ENCODE data around the gene GSTT4.
"Not testable (repeated sequence)": the region's sequence is repeated elsewhere in the genome, so short reads cannot be mapped to it uniquely, and the experiment has no call there.

GSTT4 gene

DNA sequence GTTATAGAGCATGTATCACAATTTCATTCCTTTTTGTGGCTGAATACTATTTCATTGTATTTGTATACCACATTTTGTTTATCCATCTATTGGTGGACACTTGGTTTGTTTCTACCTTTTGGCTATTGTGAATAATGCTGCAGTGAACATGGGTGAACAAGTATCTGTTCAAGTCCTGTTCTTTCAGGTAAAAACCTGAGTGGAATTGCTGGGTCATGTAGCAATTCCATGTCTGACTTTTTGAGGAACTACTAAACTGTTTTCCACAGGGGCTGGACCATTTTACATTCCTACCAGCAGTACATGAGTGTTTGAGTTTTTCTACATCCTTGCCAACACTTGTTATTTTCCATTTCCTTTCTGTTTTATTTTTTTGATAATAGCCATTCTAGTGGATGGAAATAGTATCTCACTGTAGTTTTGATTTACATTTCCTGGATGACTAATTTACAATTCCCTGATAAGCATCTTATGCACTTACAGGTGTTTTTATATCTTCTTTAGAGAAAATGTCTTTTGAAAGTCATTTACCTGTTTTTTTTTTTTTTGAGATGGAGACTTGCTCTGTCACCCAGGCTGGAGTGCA is 18.0 kb upstream of the GSTT4 start:
- no peak for DNase-seq

DNA sequence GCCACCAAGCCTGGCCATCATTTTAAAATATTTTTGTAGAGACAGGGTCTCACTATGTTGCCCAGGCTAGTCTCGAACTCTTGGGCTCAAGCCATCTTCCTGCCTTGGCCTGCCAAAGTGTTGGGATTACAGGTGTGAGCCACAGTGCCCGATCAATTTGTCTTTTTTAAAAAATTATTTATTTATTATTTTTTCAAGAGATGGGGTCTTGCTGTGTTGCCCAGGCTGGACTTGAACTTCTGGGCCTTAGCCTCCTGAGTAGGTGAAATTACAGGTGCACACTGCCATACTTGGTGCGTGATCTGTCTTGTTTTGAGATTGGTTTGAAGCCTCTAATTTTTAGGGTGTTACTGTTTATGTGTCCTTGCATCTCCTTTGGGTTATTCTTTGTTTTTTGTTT is 16.1 kb upstream of the GSTT4 start:
- no peak for DNase-seq

DNA sequence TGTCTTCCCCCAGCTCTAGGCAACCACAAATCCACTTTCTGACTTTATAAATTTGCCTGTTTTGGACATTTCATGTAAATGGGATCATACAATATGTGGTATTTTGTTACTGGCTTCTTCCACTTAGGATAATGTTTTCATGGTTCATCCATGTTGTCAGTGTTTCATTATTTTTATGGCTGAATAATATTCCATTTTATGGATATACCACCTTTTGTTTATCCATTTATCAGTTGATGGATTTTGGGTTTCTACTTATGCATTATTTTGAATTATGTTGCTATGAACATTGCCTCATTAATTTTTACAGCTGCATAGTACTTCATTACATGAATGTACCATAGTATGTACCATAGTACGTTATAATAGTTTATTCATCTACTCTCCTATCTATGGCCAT is 10.9 kb upstream of the GSTT4 start:
- DNase-seq: no peak

DNA sequence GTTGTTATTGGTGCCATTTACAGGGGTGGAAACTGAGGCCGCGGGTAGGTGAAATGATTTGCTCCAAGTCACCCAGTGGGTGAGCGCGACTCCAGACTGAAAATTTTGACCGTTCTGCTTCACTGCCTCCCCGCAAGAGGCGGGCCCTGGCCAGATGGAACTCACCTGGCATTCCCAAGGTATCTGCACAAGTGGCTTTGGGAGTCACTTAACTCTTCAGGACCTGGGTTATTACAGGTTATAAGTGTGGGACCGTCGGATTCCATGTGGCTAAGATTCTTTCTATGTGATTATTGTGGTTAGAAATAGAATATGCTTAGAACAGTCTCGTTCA is 6.4 kb upstream of the GSTT4 start:
- DNase-seq: no peak

DNA sequence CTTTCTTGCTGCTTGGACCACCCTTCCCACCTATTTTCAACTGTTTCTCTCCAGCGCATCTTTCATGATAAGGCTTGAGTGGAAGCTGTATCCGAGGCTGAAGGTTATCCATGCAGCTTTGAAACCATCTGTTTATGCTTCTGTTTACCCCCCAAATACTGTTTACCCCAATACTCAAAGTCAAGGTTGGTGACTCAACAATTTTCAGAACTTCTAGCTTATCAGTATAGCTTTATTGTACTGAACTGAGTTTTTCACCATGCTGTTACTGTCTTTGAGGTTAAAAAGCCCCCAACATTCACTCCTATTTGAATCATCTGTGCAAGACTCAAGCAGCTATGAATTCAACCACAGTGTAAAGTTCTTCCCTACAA is 4.8 kb upstream of the GSTT4 start:
- no peak for DNase-seq

DNA sequence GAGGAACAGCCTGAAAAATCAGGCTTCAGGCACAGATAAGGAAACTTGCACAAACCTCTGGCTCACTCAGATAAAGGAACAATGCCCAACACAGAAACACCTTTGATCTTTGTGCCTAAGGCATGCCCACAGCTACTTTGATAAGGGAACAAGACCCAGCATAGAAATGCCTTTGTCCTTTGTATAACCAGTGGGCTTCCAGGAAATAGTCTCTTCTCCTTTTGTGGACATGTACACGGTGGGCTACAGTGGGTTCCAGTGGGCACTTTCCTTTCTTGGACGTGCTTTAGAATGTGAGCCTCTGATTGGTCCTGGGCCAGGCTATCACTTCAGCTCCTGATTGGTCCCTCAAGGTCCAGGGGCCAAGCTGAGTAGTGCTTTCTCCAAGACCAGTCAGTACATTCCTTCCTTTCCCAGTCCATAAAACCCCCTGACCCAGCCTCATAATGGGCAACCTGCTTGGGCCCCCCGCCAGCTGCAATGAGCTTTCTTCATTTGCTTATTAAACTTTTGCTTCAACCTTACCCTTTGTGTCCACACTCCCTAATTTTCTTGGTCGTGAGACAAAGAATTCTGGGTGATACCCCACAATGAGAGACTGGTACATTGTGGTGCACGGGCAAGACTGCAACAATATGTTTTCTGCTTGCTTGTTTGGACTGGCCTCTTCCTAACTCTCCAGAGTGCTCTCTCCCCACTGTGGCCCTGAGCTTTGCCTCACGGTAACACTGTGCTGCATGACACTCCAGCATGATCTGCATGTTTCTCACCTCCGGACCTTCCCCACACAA is 4.2 kb upstream of the GSTT4 start:
- DNase-seq: no peak

DNA sequence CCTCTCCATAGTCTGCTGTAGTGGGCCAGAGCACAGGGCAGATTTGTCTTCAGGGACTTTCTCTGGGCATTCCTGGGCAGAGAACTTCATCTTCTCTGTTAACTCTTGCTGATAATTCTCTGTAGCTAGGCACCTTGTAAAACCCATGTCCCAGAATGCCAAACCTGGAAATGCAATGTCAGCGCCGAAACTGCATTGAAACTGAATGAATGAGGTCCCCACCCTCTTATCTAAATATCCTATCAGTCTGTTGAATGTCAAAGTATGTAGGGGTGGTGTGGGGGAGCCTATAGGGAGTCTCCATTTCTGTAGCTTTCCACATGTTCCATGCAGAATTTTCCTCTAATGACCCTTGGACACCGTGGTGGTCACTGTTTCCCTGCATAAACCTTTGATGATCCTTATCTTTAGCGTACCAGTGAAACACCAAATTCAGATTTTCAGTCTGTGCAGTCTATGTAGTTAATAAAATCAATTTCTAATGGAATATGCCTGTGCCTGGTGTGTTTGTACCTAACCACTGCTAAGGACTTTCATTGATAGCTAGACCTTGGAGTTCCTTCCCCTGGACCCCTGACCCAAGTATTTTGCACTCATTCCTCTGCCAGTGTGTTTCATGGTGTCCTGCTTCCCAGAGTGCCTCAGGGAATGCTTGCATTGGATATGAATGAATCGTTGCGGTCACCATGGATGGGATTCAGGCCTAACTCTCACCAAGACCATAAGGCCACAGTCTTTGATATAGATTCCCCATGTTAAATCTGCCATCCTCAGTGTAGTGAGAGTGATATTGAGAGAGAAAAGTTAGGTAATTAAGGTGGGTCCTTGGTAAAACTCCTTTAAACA is 3.4 kb upstream of the GSTT4 start:
- DNase-seq: no peak

DNA sequence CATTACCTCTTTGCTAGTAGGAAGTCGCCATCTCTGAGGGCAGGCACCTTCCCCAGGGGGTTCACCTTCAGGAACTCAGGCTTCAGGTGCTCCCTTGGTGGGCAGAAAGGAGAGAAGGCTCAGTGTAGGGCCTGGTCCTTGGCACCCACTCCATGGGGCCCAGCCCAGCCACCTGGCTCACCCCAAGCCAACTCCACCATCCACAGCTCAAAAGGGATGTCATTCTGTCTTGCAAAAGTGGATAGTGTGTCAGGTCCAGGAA is 2.7 kb upstream of the GSTT4 start:
- no peak for DNase-seq

DNA sequence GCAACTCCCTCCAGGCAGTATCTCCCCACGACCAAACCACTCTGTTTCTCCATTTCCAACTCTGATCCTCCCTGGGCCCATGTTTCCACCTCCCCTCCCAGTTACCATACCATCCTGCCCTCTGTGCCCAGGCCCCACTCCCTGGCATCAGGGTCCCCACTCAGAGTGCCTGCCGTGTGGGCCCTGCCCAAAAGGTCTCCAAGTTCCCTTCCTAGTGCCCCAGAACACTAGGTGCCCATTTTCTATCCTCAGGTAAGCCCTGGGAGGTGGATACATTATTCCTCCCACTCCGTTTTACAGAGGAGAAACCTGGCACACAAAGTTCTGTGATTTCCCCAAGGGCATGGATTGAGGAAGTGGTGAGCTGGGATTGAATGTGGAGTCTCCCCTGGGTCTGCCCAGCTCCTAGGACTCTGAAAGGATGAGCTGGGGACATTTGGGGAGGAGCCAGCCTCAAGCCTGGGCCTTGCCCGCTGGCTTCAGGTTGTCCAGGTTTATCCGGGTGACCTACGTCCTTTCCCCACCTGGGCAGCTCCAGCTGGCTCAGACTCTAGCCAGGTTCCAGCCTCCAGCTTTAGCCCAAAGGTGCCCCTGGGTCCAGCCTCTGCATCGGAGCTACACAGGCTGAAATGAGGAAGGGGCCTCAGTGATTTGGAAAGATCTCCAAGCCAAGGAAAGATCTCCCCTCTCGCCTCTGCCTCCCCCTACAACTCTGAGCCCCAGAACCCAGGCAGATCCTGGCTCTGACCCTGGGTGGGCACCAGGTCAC is 2.2 kb upstream of the GSTT4 start:
- DNase-seq: no peak

DNA sequence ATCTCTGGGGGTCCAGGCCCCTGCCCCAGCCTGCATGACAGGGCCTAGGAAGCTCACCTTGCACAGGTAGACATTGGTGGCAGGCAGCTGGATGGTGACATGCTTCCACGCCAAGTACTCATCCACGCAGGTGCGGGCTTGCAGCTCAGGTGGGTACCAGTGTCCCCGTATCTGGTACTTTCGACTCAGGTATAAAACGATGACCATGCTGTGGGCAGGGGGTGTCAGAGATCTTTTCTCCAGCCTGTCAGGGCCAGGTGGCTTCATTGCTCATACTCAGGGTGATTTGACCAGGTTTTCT is 1.6 kb upstream of the GSTT4 start:
- DNase-seq: no peak

DNA sequence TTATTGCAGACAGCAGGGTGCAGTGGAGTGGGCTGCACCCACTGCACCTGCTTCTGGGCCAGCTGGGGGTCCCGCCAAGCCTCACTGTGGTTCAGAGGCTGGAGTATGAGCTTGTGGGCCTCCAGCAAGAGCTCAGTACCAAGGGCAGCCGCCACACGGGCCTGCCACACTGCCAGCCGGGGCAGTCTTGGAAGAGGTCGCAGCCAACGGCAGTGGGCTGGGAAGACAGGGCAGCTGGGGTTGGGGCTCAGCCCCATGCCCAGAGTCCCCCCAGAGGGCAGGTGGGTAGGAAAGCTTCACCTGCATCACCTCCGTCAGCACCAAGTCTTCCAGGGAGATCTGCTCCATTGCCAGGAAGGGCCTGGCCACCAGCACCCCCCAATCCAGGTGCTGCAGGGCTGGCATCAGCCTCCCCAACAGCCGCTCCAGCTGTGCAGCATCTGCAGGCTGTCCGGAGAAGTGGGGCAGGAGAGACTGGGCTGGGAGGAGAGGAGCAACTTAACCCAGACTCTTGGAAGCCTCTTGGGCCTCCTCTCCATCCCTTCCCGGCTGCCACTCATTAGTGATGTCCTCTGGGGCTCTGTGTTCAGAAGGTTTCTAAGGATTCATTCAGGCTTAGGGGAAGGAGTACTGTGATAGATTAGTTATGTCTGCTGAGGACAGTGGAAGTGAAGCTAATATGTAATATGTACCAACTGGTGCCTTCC is 1.1 kb upstream of the GSTT4 start:
- no peak for DNase-seq

DNA sequence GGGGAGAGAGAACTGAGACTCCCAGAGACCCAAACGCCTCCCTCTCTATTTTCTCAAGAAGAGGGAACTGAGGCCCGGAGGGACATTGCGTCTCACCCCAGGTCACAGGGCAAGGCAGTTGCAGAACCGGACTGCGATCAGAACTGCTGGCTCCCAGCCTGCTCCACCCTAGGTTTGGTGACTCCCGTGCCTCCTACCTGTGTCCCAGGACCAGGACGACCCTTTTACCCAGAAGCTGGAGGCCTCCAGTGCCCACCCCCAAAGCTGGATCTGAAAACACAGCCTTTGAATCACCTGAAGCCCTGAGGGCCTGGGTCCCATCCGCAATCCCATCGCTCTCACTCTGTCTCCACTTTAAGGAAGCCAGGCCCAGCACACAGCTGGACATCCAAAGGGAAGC is 1.4 kb downstream of the GSTT4 start:
- DNase-seq: no peak

DNA sequence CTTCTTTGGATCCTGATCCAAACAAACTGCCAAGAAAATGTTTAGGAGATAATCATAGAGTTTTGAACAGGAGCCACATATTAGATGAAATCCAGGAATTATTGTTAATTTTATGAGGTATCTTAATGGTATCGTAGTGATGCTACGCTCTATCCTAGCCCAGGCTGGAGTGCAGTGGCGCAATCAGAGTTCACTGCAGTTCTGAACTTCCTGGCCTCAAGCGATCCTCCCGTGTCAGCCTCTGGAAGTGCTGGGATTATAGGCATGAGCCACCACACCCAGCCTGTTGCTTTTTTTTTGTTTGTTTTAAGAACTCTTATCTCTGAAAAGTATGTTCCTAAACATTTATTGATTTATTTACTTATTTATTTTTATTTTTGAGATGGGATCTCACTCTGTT is 2.4 kb downstream of the GSTT4 start:
- DNase-seq: no peak

DNA sequence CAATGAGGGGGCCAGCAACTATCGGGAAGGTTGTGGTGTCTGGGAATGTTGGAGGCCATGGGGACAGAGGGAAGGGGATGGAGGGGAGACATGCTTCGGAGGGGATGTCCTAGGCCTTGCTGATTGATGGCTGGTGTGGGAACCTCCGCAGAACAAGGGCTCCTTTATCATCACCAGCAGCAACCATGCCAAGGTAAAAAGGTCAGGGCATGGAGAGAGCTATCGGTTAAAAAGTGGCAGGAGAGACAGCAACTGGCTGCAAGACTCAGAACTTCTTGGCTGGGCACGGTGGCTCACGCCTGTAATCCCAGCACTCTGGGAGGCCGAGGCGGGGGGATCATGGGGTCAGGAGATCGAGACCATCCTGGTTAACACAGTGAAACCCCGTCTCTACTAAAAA is 3.0 kb downstream of the GSTT4 start:
- DNase-seq: no peak

DNA sequence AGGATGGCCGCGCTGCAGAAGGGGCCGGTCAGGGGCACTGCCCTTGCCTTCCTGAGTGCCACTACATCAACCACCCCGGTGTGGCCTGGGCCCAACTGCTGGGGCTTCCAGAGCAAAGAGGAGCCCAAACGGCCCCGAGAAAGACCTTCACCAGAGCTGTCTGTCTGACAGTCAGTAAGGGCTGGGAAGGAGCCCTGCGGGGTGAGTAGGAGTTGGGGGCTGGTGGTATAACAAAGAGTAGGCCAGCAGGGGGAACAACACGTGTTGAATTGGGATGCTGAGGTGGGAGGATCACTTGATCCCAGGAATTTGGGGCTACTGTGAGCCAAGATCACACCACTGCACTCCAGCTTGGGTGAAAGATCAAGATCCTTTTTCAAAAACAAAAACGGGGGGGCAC is 3.9 kb downstream of the GSTT4 start:
- no peak for DNase-seq

DNA sequence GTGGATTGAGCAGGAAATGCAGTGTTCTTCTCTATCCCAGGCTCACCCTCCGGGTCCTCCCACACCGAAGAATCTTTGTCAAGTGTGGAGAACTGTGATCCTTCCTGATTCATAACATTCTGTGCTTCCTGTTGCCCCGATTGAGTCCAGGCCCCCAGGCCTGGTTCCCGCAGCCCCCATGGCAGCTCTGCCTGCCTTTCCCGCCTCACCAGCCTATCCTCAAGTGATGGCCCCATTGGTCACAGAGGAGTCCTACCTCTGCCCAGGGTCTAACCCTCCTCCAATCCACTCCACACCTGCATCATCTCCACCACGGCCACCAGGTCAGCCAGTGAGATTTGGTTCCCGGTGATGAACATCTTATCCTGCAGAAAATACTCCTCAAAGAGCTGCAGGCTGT is 5.5 kb downstream of the GSTT4 start:
- not testable (repeated sequence) for DNase-seq

DNA sequence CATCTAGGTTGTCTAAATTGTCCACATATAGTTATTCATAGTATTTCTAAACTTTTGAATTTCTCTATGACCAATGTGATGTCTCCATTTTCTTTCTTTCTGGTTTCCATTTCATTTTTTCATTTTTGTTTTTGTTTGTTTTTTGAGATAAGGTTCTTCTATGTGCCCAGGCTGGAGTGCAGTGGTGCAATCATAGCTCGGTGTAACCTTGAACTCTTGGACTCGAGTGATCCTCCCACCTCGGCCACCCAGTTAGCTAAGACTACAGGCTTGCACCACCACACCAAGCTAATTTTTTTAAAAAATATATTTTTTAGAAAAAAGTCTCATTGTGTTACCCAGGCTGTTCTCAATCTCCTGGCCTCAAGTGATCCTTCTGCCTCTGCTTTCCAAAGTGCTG is 8.2 kb downstream of the GSTT4 start:
- no peak for DNase-seq

DNA sequence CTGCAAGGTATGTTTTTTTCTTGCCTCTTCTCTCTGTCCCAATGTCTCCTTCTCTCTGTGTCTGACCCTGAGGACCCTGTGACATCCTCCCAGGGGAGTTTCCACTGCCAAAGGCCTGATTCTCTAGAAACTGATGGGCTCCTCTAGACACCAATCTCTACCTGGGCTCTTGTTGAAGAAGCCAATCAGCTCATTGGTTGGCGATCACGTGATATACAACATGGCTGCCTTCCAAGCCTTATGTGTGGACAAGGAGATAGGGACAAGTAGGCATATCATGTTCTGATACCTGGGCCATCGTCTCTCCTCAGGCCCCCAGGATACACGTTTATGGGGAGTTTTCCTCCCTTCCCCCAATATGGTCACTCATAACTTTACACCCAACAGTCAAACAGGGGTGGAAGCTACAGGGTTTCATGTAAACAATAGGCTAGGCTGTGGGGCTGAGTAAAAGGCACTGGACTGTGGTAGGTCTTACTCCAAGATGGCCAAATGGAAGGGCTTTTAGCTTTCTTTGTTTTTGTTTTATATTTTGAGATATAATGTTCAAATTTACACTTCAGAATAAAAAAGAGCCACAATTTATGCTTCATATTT is 11.6 kb downstream of the GSTT4 start:
- DNase-seq: not testable (repeated sequence)

DNA sequence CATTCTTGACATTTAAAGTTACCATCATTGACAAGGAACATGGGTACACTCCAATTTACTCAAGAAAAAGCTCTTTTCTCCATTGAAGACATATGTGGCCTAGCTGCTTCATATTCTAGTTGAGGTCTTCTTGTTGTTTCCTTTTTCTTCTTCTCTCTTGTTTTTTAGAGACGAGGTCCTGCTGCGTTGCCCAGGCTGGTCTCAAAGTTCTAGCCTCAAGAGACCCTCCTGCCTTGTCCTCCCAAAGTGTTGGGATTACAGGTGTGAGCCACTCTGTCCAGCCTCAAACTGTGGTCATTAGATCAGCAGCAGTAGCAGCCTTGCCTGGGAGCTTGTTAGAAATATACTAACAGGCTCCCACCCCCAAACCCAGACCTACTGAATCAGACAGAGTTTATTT is 12.2 kb downstream of the GSTT4 start:
- not testable (repeated sequence) for DNase-seq

DNA sequence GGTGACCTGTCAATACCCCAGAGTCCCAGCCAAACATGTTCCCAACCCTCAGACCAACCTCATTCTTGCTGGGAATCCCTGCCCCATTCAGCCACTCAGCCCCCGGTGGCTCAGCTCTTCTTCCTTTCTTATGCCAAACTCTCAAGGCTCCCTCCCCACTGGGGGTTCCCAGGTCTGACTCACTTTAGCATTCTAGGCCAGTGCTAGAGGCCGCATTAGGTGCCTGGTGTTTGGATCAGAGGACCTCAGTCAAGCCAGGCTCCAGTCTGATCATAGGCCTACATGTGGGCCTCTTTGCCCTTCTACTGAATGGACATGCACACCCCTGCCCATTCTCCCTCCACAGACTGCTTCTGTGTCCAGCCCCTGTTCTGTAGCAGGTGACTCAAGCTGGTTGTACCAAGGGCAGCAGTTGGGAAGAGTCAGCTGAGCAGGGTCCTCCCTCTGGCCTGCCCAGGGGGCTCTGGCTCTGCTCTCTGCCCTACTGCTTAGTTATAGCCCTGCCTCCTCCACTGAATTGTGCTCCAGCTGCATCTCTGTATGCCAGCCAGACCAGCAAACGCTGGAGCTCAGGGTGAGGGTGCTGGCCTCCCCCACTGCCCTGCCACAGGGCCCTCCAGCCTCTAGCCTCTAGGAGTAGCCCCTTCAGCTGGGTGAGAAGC is 15.5 kb downstream of the GSTT4 start:
- not testable (repeated sequence) for DNase-seq

DNA sequence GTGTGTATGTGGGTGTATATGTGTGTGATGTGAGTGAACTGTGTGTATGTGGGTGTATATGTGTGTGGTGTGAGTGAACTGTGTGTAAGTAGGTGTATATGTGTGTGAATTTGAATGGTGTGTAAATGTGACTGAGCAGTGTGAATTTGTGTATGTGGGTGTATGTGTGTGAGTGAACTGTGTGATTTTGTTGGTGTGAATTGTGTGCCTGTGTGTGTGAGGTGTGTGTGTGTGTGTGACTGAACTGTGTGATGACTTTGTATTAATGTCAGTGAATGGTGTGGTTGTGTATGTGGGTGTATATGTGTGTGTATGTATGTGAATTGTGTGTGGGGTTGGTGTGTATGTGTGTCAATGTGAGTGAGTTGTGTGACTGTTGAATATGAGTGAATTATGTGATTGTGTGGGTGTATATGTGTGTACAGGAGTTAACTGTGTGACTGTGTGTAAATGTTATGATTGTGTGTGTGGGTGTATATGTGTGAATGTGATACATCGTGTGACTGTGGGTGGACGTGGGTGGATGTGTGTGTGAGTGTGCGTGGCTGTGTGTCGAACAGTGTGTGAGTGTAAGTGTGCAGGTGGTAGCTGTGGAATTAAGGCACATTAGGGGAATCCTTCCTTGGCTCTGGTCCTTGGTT is 18.6 kb downstream of the GSTT4 start:
- not testable (repeated sequence) for DNase-seq

DNA sequence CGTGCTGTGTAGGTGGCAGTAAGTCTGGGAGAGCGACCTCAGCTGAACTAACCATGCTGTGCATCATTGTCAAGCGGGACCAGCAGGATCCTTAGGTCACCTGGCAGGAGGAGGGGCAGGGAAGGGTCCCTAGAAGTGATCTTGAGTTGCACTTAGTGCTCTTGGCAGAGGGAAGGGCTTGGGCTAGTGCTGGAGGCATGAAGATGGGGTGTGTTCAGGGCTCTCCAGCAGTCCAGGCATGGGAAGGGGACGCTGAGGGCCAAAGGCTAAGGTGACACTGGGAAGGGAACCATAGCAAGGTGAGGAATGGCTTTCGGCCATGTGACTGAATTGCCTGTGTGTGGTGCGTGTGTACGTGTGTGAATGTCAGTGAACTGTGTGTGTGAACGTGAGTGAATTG is 19.2 kb downstream of the GSTT4 start:
- not testable (repeated sequence) for DNase-seq

Data from stimulated activated CD4-positive, alpha-beta T cell treated with anti-CD3 and anti-CD28 coated beads, Interleukin-4, amount 100 ng/mL, for 1 hour (primary cell).